Mesenchymal stem cell (in vitro differentiated cells and primary cell): ENCODE results near the gene GMCL2.

Source experiments
- DNase-seq: peaks from one replicate; pipeline ENCODE4 v3.0.0-alpha.2; 2013
- H2AFZ ChIP-seq: one replicate; pipeline ENCODE4 v1.6.1; 2013; ENCODE audit warnings: low read depth, mild to moderate bottlenecking, control low read depth, inconsistent platforms, low read length, moderate library complexity
- H2AK5ac ChIP-seq: 2 replicates; pipeline ENCODE4 v1.6.1; 2013; ENCODE audit warnings: low read length, moderate library complexity, mild to moderate bottlenecking, inconsistent platforms; ENCODE audit not compliant: severe bottlenecking
- H2BK120ac ChIP-seq: one replicate; pipeline ENCODE4 v1.6.1; 2013; ENCODE audit warnings: low read depth, mild to moderate bottlenecking, inconsistent platforms, low read length, moderate library complexity
- H2BK12ac ChIP-seq, 2 experiments: one replicate each; pipeline ENCODE4 v1.6.1; 2013; ENCODE audit warnings: inconsistent platforms in 2 of 2, low read length in 2 of 2, mild to moderate bottlenecking in 2 of 2, moderate library complexity in 2 of 2, control low read depth in 1 of 2
- H2BK15ac ChIP-seq: one replicate; pipeline ENCODE4 v1.6.1; 2013; ENCODE audit warnings: mild to moderate bottlenecking, low read depth, inconsistent platforms; ENCODE audit not compliant: poor library complexity, severe bottlenecking
- H2BK5ac ChIP-seq: 2 replicates; pipeline ENCODE4 v1.6.1; 2013; ENCODE audit warnings: low read depth, mild to moderate bottlenecking, low read length, control low read depth, inconsistent platforms; ENCODE audit not compliant: poor library complexity, severe bottlenecking
- H3K14ac ChIP-seq, 2 experiments: one replicate each; pipeline ENCODE4 v1.6.1; 2013; ENCODE audit warnings: inconsistent platforms in 2 of 2, low read length in 2 of 2, control low read depth in 1 of 2, mild to moderate bottlenecking in 1 of 2, moderate library complexity in 1 of 2
- H3K18ac ChIP-seq, 2 experiments: one replicate each; pipeline ENCODE4 v1.6.1; 2013; ENCODE audit warnings: inconsistent platforms in 2 of 2, low read length in 2 of 2, control low read depth in 1 of 2, low read depth in 1 of 2, mild to moderate bottlenecking in 1 of 2
- H3K23ac ChIP-seq, 2 experiments: one replicate each; pipeline ENCODE4 v1.6.1; 2013; ENCODE audit warnings: inconsistent platforms in 2 of 2, low read length in 2 of 2, mild to moderate bottlenecking in 2 of 2, moderate library complexity in 2 of 2, control low read depth in 1 of 2
- H3K27ac ChIP-seq: 2 replicates; pipeline ENCODE4 v1.5.1; 2013; ENCODE audit warnings: mild to moderate bottlenecking, moderate library complexity, low read length, control low read depth, inconsistent platforms; ENCODE audit not compliant: poor library complexity, severe bottlenecking
- H3K27me3 ChIP-seq, 2 experiments: 2 replicates each; pipeline versions ENCODE4 v1.6.1 to v1.7.0; 2013; ENCODE audit warnings: low read length in 2 of 2, mild to moderate bottlenecking in 2 of 2, moderate library complexity in 2 of 2, control low read depth in 1 of 2, inconsistent platforms in 1 of 2; ENCODE audit not compliant: control insufficient read depth in 1 of 2, insufficient read depth in 1 of 2
- H3K36me3 ChIP-seq, 2 experiments: 2 replicates each; pipeline versions ENCODE4 v1.6.1 to v1.7.0; 2013; ENCODE audit warnings: low read length in 2 of 2, control low read depth in 1 of 2, inconsistent platforms in 1 of 2, low read depth in 1 of 2, mild to moderate bottlenecking in 1 of 2; ENCODE audit not compliant: insufficient read depth in 2 of 2, control insufficient read depth in 1 of 2
- H3K4ac ChIP-seq, 2 experiments: one replicate each; pipeline ENCODE4 v1.6.1; 2013; ENCODE audit warnings: inconsistent platforms in 2 of 2, low read length in 2 of 2, mild to moderate bottlenecking in 2 of 2, moderate library complexity in 2 of 2, control low read depth in 1 of 2, low read depth in 1 of 2
- H3K4me1 ChIP-seq: 2 replicates; pipeline ENCODE4 v1.6.1; 2013; ENCODE audit warnings: low read depth, low read length, control low read depth; ENCODE audit not compliant: control insufficient read depth, insufficient read depth
- H3K4me2 ChIP-seq: 2 replicates; pipeline ENCODE4 v1.6.1; 2013; ENCODE audit warnings: low read length, mild to moderate bottlenecking, inconsistent platforms; ENCODE audit not compliant: poor library complexity, severe bottlenecking
- H3K4me3 ChIP-seq, 2 experiments: 2 replicates each; pipeline versions ENCODE4 v1.5.1 to v1.7.0; 2013; ENCODE audit warnings: low read length in 2 of 2, mild to moderate bottlenecking in 2 of 2, control low read depth in 1 of 2, low read depth in 1 of 2; ENCODE audit not compliant: insufficient read depth in 1 of 2
- H3K79me1 ChIP-seq: replicated peaks from 2 replicates; pipeline ENCODE4 v1.6.1; 2013; ENCODE audit warnings: mild to moderate bottlenecking, control low read depth, low read length, inconsistent platforms; ENCODE audit not compliant: poor library complexity, severe bottlenecking
- H3K9ac ChIP-seq: 2 replicates; pipeline ENCODE4 v1.7.0; 2013; ENCODE audit warnings: mild to moderate bottlenecking, low read length, moderate library complexity
- H3K9me3 ChIP-seq: 2 replicates; pipeline ENCODE4 v1.7.0; 2013; ENCODE audit warnings: mild to moderate bottlenecking, low read length; ENCODE audit not compliant: control insufficient read depth
- H4K8ac ChIP-seq: one replicate; pipeline ENCODE4 v1.6.1; 2013; ENCODE audit warnings: inconsistent platforms, mild to moderate bottlenecking, low read length, moderate library complexity
- H4K91ac ChIP-seq: one replicate; pipeline ENCODE4 v1.6.1; 2013; ENCODE audit warnings: mild to moderate bottlenecking, low read length, inconsistent platforms
- WGBS: methylation state at CpG from one replicate; pipeline ENCODE4 v1.1.7; 2013; ENCODE audit warnings: mixed read lengths; 5-methylcytosine and 5-hydroxymethylcytosine counted together

GMCL2 gene

DNA sequence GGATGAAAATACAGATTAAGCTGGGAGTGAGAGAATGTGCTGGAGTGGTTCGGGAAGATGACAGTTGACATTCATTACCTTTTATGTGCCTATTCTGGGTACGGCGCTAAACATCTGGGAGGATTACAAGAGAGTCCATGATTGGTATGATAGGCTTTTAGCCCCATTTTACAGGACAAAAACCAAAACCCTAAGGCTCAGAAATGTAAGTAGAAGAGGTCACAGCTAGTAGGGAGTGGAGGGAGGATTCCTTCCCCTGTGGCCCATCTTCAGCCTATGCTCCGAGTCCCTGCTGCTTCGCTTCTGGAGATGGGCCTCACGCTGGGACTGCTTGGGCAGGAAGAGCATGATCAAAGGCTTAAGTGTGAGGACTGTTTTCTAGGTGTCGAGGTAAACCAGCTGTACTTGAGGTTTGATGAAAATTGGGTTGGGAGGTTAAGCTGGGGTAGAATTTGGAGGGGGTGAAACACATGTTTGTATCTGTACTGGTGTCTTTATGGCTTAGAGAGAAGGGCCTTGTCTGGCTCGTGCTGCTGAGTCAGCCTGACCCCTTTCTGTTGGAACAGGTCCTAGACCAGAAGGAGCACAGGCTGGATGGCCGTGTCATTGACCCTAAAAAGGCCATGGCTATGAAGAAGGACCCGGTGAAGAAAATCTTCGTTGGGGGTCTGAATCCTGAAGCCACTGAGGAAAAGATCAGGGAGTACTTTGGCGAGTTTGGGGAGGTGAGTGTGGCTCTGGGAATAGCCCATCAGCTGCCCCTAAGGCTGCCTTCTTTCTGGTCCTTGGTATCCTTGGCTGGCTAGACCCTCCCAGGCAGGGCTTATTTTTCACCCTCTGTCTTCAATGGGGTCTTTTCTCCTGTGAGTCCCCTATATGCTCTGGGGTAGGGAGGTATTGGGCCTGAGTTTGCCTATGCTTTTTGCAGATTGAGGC is 19.3 kb upstream of the GMCL2 start:
- no peak overlapping the region for H2BK120ac ChIP-seq
- no peak overlapping the region for H3K18ac ChIP-seq
- H2AK5ac ChIP-seq, result no peak overlapping the region
- no peak overlapping the region for H2BK12ac ChIP-seq
- 55% methylated on average over 10 of the region's 12 CpGs for WGBS
- H2BK15ac ChIP-seq, result no peak overlapping the region
- no peak overlapping the region for H3K27ac ChIP-seq
- no peak overlapping the region for H2AFZ ChIP-seq
- peak overlapping the region in 1 of 2 experiments; percentile 100 for H3K4me3 ChIP-seq
- H3K36me3 ChIP-seq, result peaks cover 47 to 59% of the 10 kb centered on the region in 2 experiments
- no peak for DNase-seq
- H3K27me3 ChIP-seq, result no peaks in the 10 kb centered on the region
- no peak overlapping the region for H4K91ac ChIP-seq
- H3K4ac ChIP-seq, result no peak overlapping the region
- H3K14ac ChIP-seq, result no peak overlapping the region
- H4K8ac ChIP-seq, result no peak overlapping the region
- peaks cover 14% of the 10 kb centered on the region for H3K79me1 ChIP-seq
- H3K4me2 ChIP-seq, result peak overlapping the region; percentile 58
- no peak overlapping the region for H3K23ac ChIP-seq
- peaks cover 19% of the 10 kb centered on the region for H3K4me1 ChIP-seq
- no peaks in the 10 kb centered on the region for H3K9me3 ChIP-seq
- no peak overlapping the region for H2BK5ac ChIP-seq
- H3K9ac ChIP-seq, result peak overlapping the region; percentile 96

DNA sequence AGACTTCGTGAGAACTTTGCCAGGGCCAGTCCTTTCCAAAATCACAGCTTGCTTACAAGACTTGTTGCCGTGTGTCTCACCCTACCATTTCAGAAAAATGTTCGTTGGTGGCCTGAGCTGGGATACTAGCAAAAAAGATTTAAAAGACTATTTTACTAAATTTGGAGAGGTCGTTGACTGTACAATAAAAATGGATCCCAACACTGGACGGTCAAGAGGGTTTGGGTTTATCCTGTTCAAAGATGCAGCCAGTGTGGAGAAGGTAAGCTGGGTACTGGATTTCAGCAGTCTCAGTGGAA is 18.5 kb upstream of the GMCL2 start:
- Histone ChIP-seq H3K4me1 (peaks cover 19% of the 10 kb centered on the region), H3K4me2 (peak overlapping the region; percentile 58), H4K91ac (no peak overlapping the region), H3K4me3 (peak overlapping the region; percentile 97 to 100), H2BK12ac (no peak overlapping the region), H3K9ac (peak overlapping the region; percentile 96), H4K8ac (no peak overlapping the region), H3K9me3 (no peaks in the 10 kb centered on the region), H3K23ac (no peak overlapping the region), H2BK120ac (no peak overlapping the region), H3K27ac (no peak overlapping the region), H2AK5ac (no peak overlapping the region), H3K14ac (no peak overlapping the region), H2AFZ (no peak overlapping the region), H3K18ac (no peak overlapping the region), H2BK15ac (no peak overlapping the region), H3K36me3 (peaks cover 41 to 52% of the 10 kb centered on the region in 2 experiments), H3K4ac (no peak overlapping the region), H3K79me1 (peaks cover 12% of the 10 kb centered on the region), H3K27me3 (no peaks in the 10 kb centered on the region), H2BK5ac (peak overlapping the region; percentile 61)
- no peak for DNase-seq
- 3% methylated on average over 5 of the region's 5 CpGs for WGBS

DNA sequence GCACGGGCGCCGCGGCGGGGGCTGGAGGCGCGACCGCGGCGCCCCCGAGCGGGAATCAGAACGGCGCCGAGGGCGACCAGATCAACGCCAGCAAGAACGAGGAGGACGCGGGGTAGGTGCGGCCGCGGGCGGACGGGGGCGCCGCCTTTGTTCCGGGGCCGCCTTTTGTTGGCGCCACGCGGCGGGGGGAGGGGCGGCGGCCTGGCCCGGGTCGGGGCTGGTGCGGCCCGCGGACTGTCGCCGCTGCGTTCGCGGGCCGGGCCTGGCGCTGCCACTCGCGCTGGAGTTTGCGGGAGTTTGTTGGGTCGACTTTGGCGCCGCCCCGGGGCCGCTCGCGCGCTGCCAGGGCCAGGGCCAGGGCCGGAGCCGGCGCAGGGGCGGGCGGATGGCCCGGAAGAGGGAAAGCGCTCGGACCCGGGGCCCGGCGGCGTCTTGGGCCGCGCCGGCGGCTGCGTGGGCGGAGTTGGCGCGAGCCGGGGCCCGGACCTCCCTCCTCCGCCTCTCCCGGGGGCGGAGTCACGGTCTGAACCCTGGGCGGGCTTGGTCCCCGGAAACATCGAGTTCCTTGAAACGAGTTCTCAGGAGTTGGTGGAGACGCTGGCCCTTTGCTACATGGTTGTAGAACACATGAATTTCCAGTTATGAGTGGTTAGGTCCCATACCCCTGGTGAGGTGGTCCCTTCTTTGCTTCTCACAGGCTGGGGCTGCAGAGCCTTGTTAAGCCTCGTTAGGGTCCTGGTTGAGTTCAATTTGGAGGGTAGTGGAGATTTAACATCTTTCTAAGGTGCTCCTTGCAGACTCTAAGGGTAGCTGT is 18.0 kb upstream of the GMCL2 start:
- Histone ChIP-seq H3K27me3 (no peaks in the 10 kb centered on the region), H3K23ac (peak overlapping the region; percentile 23 to 82), H2BK120ac (peak overlapping the region; percentile 54), H3K79me1 (peaks cover 12% of the 10 kb centered on the region), H3K36me3 (peaks cover 36 to 46% of the 10 kb centered on the region in 2 experiments), H3K4me2 (peak overlapping the region; percentile 58), H3K4me3 (peak overlapping the region; percentile 97 to 100), H4K8ac (no peak overlapping the region), H2AFZ (no peak overlapping the region), H3K4me1 (peaks cover 19% of the 10 kb centered on the region), H3K18ac (peak overlapping the region; percentile 96), H2BK12ac (no peak overlapping the region), H3K9ac (peak overlapping the region; percentile 96), H2BK5ac (peak overlapping the region; percentile 84), H3K9me3 (no peaks in the 10 kb centered on the region), H4K91ac (peak overlapping the region; percentile 48), H3K14ac (peak overlapping the region in 1 of 2 experiments; percentile 97), H2BK15ac (no peak overlapping the region), H3K27ac (peak overlapping the region; percentile 41), H2AK5ac (no peak overlapping the region), H3K4ac (peak overlapping the region; percentile 91 to 96)
- DNase-seq, result peak; percentile 72
- under 1% methylated on average over 76 of the region's 90 CpGs for WGBS
